Coronary artery (tissue), 2 donors: ENCODE measurements around the gene ACACA.

Experiments
- DNase-seq: peaks from one replicate; pipeline ENCODE4 v3.0.0-alpha.2; 2017; ENCODE audit warnings: low spot score
- H3K27ac ChIP-seq, 2 donors: fragments of 200-600 bp; sonication (generic); one replicate each; pipeline ENCODE4 v1.5.1; 2016 to 2019
- H3K4me3 ChIP-seq: fragments of 200-600 bp; sonication (generic); 2 replicates; pipeline ENCODE4 v1.5.1; 2016; ENCODE audit warnings: mild to moderate bottlenecking, moderate library complexity
- TF ChIP-seq, protein P1 (sequence below): fragments of 200-600 bp; sonication (generic); IDR thresholded peaks from one replicate; pipeline ENCODE4 v1.5.1; 2019; ENCODE audit warnings: antibody characterized with exemption

Gene ACACA

GRCh38 chr17:37318931-37319594, 87.6 kb downstream of the ACACA start:
- TF ChIP-seq, protein P1, sequence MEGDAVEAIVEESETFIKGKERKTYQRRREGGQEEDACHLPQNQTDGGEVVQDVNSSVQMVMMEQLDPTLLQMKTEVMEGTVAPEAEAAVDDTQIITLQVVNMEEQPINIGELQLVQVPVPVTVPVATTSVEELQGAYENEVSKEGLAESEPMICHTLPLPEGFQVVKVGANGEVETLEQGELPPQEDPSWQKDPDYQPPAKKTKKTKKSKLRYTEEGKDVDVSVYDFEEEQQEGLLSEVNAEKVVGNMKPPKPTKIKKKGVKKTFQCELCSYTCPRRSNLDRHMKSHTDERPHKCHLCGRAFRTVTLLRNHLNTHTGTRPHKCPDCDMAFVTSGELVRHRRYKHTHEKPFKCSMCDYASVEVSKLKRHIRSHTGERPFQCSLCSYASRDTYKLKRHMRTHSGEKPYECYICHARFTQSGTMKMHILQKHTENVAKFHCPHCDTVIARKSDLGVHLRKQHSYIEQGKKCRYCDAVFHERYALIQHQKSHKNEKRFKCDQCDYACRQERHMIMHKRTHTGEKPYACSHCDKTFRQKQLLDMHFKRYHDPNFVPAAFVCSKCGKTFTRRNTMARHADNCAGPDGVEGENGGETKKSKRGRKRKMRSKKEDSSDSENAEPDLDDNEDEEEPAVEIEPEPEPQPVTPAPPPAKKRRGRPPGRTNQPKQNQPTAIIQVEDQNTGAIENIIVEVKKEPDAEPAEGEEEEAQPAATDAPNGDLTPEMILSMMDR = no peak
- no peak overlapping the region for H3K4me3 ChIP-seq
- H3K27ac ChIP-seq = no peak overlapping the region
- DNase-seq = no peak

DNA sequence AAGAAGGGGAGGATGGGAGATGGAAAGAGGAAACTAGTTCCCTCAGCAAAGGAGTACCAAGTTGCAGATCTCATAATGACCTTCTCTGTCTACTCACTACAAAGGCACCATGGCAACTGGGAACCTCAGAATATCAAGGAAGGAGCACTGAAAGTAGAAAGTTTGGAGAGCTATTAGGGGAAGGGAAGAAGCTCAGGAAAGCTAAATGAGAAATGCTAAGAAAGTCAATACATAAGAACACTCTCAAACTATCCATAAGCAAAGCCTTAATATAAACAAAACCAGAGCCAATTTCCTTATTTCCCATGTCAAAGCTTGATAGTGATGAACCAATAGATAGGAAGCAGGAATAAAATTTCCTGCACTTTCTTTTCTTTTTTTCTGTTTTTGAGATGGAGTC, 88.8 kb downstream of the ACACA start:
- TF ChIP-seq, protein P1 = no peak
- Histone ChIP-seq H3K4me3 (no peak overlapping the region), H3K27ac (no peak overlapping the region)
- DNase-seq = no peak

GRCh38 chr17:37315601-37316000, 91.0 kb downstream of the ACACA start:
- DNase-seq = no peak

GRCh38 chr17:37312137-37312923, 94.3 kb downstream of the ACACA start:
- Histone ChIP-seq H3K27ac (no peak overlapping the region), H3K4me3 (no peak overlapping the region)
- TF ChIP-seq, protein P1 = no peak
- DNase-seq = no peak

More at GRCh38 chr17:37315601-37316000, 91.0 kb downstream of the ACACA start:
- TF ChIP-seq, protein P1 = no peak
- H3K4me3 ChIP-seq = no peak overlapping the region
- no peak overlapping the region for H3K27ac ChIP-seq

- Histone ChIP-seq H3K4me3 (no peak overlapping the region), H3K27ac (no peak overlapping the region)
- TF ChIP-seq, protein P1 = no peak
- no peak for DNase-seq
Measured at GRCh38 chr17:37310940-37311339, 95.7 kb downstream of the ACACA start.

GRCh38 chr17:37309051-37309450, 97.6 kb downstream of the ACACA start:
- H3K4me3 ChIP-seq = no peak overlapping the region
- TF ChIP-seq, protein P1 = no peak
- H3K27ac ChIP-seq = no peak overlapping the region
- no peak for DNase-seq

DNA sequence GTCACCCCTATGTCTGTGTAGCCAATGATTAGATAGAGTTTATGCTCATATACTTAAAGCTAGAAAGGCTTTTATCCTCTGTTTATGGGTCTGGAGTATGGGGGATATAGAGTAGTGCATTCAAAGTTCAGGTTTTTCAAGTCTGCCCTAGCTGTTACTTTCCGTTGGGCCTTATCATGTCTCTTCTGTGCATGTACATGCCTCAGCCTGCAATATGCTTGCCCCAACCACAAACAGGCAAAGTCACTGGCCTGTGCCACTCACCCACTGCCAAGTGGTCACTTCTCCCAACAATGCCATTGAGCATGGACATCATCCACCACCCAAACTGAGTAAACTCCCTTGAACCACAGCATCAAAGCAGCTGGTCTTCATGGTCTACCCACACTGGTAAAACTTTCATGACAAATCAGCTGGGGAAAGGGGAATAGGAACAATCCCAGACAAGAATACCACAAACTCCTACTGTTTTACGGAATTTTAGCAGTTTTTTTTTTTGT, 101.2 kb downstream of the ACACA start:
- no peak for DNase-seq
- TF ChIP-seq, protein P1 = no peak
- Histone ChIP-seq H3K27ac (no peak overlapping the region), H3K4me3 (no peak overlapping the region)
